ENCODE results near the gene GH1. TPM values are rescaled to one million over a fixed set of nuclear protein-coding genes. Genes with fewer than 3 reads are reported as not detected.
"Not testable (repeated sequence)": the region's sequence is repeated elsewhere in the genome, so short reads cannot be mapped to it uniquely, and the experiment has no call there.

The GH1 gene
- total RNA-seq, 6 donors from 2014 or later: not detected

DNA sequence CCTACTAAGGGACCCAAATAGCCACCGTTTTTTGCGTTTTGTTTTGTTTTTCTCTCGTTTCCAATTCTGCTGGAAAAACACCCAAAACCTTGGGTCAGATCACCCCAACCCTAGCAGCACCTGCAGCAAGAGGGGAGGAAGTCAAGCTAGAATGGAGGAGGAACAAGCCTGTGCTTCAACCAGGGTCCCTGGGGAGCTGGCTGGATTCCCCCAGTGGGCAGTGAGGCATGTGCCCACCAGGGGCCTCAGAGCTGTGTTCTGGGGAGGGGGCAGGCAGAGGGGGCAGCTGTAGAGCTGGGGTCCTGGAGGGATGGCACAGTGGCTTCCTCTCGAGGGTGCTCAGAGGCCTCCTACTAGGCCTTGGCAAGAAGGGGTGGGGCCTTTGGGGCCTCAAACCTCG lies 7.0 kb upstream of the GH1 start:
- Histone ChIP-seq H3K4me1 (peaks cover 0 to 4% (median 1%) of the 10 kb centered on the region in 4 donors), H3K27ac (no peak overlapping the region), H3K36me3 (no peaks in the 10 kb centered on the region), H3K4me3 (no peak overlapping the region), H3K9me3 (no peaks in the 10 kb centered on the region), H3K27me3 (no peaks in the 10 kb centered on the region)
- TF ChIP-seq POLR2AphosphoS5 (IDR thresholded peaks at IDR 0.05) (no peak), EP300 (IDR thresholded peaks at IDR 0.05) (no peak), POLR2A (IDR thresholded peaks at IDR 0.05) (no peak)
- TF ChIP-seq, protein P1, sequence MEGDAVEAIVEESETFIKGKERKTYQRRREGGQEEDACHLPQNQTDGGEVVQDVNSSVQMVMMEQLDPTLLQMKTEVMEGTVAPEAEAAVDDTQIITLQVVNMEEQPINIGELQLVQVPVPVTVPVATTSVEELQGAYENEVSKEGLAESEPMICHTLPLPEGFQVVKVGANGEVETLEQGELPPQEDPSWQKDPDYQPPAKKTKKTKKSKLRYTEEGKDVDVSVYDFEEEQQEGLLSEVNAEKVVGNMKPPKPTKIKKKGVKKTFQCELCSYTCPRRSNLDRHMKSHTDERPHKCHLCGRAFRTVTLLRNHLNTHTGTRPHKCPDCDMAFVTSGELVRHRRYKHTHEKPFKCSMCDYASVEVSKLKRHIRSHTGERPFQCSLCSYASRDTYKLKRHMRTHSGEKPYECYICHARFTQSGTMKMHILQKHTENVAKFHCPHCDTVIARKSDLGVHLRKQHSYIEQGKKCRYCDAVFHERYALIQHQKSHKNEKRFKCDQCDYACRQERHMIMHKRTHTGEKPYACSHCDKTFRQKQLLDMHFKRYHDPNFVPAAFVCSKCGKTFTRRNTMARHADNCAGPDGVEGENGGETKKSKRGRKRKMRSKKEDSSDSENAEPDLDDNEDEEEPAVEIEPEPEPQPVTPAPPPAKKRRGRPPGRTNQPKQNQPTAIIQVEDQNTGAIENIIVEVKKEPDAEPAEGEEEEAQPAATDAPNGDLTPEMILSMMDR (IDR thresholded peaks at IDR 0.05): no peak
- DNase-seq: no peak
- WGBS, 2 donors: 70 to 79% methylated on average over 5 of the region's 5 CpGs
- ATAC-seq (ENCODE audit: low FRiP score in 2 of 2): no peak

DNA sequence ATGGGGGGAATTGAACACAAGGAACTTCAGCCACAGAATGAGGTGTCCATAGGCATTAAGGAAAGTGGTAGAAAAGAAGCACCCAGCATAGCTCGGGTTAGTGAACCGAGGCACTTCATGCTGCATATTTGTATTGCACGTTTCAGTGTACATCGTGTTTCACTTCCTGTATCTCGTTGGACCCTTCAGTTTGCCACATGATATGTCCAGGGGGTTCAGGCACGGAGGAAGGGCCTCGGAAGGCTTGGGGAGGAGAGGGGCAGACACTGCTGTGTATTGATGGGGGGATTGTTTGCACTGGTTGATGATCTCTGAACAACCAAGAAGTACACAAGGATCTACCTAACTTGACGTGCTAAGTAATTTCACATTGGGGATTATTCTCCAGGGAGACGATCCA lies 3.8 kb upstream of the GH1 start:
- WGBS, 2 donors: 62 to 73% methylated on average over 9 of the region's 9 CpGs
- H3K27ac ChIP-seq; H3K4me1 ChIP-seq; DNase-seq; H3K27me3 ChIP-seq; H3K9me3 ChIP-seq; ATAC-seq (ENCODE audit: low FRiP score in 2 of 2); H3K4me3 ChIP-seq; H3K36me3 ChIP-seq: not testable (repeated sequence)

DNA sequence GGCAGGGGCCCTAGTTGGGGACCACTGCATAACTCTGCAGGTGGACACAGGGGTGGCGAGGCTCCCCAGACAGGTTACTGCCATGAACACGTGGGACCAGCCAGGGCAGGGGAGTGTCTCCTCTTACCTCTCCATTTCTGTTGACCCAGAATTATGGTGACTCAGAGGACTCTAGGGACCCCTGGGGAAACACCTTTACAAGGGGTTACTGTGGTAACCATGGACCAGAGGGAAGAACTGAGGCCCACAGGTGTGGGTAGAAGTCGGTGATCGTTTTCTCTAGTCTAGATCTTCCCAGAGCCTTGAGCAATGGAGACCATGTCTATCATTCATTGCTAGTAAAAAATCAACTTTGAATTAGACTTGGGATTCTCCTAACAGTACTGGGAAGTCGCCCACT lies 2.1 kb upstream of the GH1 start:
- ATAC-seq (ENCODE audit: low FRiP score in 2 of 2): peak in 1 of 2 donors; percentile 31
- not testable (repeated sequence) for H3K27ac ChIP-seq, H3K4me3 ChIP-seq, H3K27me3 ChIP-seq, H3K36me3 ChIP-seq, DNase-seq, H3K4me1 ChIP-seq, H3K9me3 ChIP-seq
- 91 to 93% methylated on average over 4 to 5 of the region's 5 CpGs for WGBS, 2 donors

DNA sequence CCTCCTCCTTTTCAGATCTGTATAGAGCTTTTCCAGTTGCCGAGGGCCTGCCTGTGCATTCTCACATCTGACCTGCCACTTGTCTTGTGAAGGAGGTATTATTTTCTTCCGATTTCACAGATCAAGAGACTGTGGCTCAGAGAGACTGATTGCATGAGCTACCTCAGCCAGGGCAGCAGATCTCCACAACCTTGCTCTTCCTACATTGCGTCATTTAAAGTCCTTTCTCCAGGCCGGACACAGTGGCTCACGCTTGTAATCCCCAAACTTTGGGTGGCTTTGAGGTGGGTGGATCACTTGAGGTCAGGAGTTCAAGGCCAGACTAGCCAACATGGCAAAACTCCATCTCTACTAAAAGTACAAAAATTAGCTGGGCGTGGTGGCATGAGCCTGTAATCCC lies 1.4 kb upstream of the GH1 start:
- not testable (repeated sequence) for H3K36me3 ChIP-seq; H3K27me3 ChIP-seq; H3K9me3 ChIP-seq; H3K4me3 ChIP-seq; DNase-seq; H3K27ac ChIP-seq; H3K4me1 ChIP-seq; ATAC-seq (ENCODE audit: low FRiP score in 2 of 2)
- 85 to 88% methylated on average over 6 of the region's 6 CpGs for WGBS, 2 donors

DNA sequence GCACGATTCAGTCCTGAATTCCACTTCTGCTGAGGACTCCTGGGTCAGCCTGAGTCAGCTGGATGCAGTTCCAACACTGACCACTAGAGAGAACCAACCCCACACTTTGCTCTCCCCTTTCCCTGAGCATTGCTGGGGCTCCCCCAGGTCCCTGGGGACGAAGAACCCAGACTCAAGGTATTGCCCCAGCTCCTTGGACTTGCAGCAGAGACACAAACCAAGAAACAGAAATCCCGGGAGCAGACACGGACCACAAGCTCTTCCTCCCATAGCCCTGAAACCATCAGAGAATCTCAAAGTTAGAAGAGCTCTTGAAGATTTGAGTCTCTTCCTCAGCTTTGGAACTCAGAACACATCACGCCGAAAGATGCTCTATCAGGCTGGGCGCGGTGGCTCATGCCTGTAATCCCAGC lies 678 bp upstream of the GH1 start:
- no peak overlapping the region for H3K27ac ChIP-seq
- no peaks in the 10 kb centered on the region for H3K36me3 ChIP-seq
- no peaks in the 10 kb centered on the region for H3K4me1 ChIP-seq
- no peak for TF ChIP-seq POLR2A (IDR thresholded peaks at IDR 0.05)
- TF ChIP-seq, protein P1 (IDR thresholded peaks at IDR 0.05): peak; percentile 94 to 97 (median 95)
- no peaks in the 10 kb centered on the region for H3K27me3 ChIP-seq
- H3K4me3 ChIP-seq: no peak overlapping the region
- 46 to 48% methylated on average over 8 of the region's 8 CpGs for WGBS, 2 donors
- peak in 1 of 2 donors; percentile 53 for DNase-seq
- peak; percentile 83 to 91 for ATAC-seq (ENCODE audit: low FRiP score in 2 of 2)
- H3K9me3 ChIP-seq: no peaks in the 10 kb centered on the region

DNA sequence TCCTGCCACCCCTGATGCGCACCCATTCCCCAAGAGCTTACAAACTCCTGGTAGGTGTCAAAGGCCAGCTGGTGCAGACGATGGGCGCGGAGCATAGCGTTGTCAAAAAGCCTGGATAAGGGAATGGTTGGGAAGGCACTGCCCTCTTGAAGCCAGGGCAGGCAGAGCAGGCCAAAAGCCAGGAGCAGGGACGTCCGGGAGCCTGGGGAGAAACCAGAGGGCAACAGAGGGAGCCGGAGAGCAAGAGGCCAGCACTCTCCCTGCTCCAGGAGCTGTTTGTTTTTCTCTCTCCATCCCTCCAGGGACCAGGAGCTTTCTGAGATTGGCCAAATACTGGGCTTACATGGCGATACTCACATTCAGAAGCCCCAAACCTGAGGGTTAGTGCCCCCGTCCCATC lies 334 bp downstream of the GH1 start:
- whole genome bisulfite sequencing, 2 donors: 67 to 69% methylated on average over 10 of the region's 10 CpGs
- ATAC-seq (ENCODE audit: low FRiP score in 2 of 2) (no peak), DNase-seq (no peak)
- Histone ChIP-seq H3K27ac (no peak overlapping the region), H3K36me3 (no peaks in the 10 kb centered on the region), H3K4me1 (no peaks in the 10 kb centered on the region), H3K27me3 (no peaks in the 10 kb centered on the region), H3K4me3 (no peak overlapping the region), H3K9me3 (no peaks in the 10 kb centered on the region)
- TF ChIP-seq POLR2AphosphoS5 (IDR thresholded peaks at IDR 0.05) (no peak), POLR2A (IDR thresholded peaks at IDR 0.05) (no peak), EP300 (IDR thresholded peaks at IDR 0.05) (no peak)
- TF ChIP-seq, protein P1 (IDR thresholded peaks at IDR 0.05): no peak

DNA sequence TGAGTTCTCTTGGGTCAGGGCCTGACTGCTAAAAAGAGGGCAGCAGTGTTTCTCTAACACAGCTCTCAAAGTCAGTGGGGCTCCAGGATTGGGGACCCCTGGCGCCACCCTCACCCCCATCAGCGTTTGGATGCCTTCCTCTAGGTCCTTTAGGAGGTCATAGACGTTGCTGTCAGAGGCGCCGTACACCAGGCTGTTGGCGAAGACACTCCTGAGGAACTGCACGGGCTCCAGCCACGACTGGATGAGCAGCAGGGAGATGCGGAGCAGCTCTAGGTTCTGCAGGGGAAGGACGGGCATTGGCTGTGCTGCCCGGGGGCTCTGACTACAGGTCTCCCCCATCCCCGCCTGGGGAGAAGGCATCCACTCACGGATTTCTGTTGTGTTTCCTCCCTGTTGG lies 993 bp downstream of the GH1 start:
- 81 to 85% methylated on average over 10 to 13 of the region's 13 CpGs for WGBS, 2 donors
- no peak for DNase-seq
- no peak overlapping the region for H3K4me3 ChIP-seq

DNA sequence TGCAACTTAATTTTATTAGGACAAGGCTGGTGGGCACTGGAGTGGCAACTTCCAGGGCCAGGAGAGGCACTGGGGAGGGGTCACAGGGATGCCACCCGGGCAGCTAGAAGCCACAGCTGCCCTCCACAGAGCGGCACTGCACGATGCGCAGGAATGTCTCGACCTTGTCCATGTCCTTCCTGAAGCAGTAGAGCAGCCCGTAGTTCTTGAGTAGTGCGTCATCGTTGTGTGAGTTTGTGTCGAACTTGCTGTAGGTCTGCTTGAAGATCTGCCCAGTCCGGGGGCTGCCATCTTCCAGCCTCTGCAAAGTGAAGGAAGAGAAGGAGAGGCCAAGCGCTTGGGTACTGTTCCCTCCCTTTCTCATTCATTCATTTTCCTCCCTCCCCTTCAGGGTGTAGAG lies 1.4 kb downstream of the GH1 start:
- DNase-seq; H3K27ac ChIP-seq; H3K4me1 ChIP-seq; H3K27me3 ChIP-seq; H3K4me3 ChIP-seq; H3K36me3 ChIP-seq; H3K9me3 ChIP-seq; ATAC-seq (ENCODE audit: low FRiP score in 2 of 2): not testable (repeated sequence)
- 84 to 100% methylated on average over 2 to 9 of the region's 11 CpGs for WGBS, 2 donors

More for the DNA sequence above, 993 bp downstream of the GH1 start:
- Histone ChIP-seq H3K36me3 (no peaks in the 10 kb centered on the region), H3K4me1 (no peaks in the 10 kb centered on the region), H3K27ac (no peak overlapping the region), H3K9me3 (no peaks in the 10 kb centered on the region), H3K27me3 (no peaks in the 10 kb centered on the region)
- TF ChIP-seq POLR2A (IDR thresholded peaks at IDR 0.05) (no peak), POLR2AphosphoS5 (IDR thresholded peaks at IDR 0.05) (no peak), EP300 (IDR thresholded peaks at IDR 0.05) (no peak)
- TF ChIP-seq, protein P1 (IDR thresholded peaks at IDR 0.05): no peak
- ATAC-seq (ENCODE audit: low FRiP score in 2 of 2): no peak

All from upper lobe of left lung (tissue), 6 donors.